Ovary (tissue), 9 donors: ENCODE data around the gene DNAH9. TPM values are rescaled to one million over a fixed set of nuclear protein-coding genes. Genes with fewer than 3 reads are reported as not detected.

Experiments used
- DNase-seq, 5 donors: peaks; one replicate each; pipeline ENCODE4 v3.0.0-alpha.2; 2019 to 2020
- H3K27ac ChIP-seq, 2 donors: fragments of 200-600 bp; one replicate each; pipeline versions ENCODE4 v1.5.1 to v1.8.0; 2019 to 2022
- H3K27me3 ChIP-seq: fragments of 200-600 bp; one replicate; pipeline ENCODE4 v1.8.0; 2022
- H3K36me3 ChIP-seq: fragments of 200-600 bp; sonication (generic); one replicate; pipeline ENCODE4 v1.5.1; 2019
- H3K4me1 ChIP-seq: one replicate; pipeline ENCODE4 v1.8.1; 2013; ENCODE audit warnings: mild to moderate bottlenecking, moderate library complexity; ENCODE audit not compliant: insufficient read depth
- H3K4me3 ChIP-seq: fragments of 200-600 bp; sonication (generic); one replicate; pipeline ENCODE4 v1.5.1; 2017
- H3K9me3 ChIP-seq, 2 donors: fragments of 200-600 bp in 1 of 2; sonication (generic) in 1 of 2; one replicate each; pipeline versions ENCODE4 v1.5.1 to v1.8.1; 2013 to 2019; ENCODE audit warnings: mild to moderate bottlenecking in 1 of 2, moderate library complexity in 1 of 2
- CTCF ChIP-seq, 3 donors: fragments of 450-650 bp in 2 of 3; fragments of 200-600 bp in 1 of 3; IDR thresholded peaks; one replicate each; pipeline versions ENCODE4 v1.5.1 to v1.8.0; 2016 to 2022; ENCODE audit warnings: antibody characterized with exemption in 3 of 3, mild to moderate bottlenecking in 1 of 3
- EP300 ChIP-seq: sonication (generic); formaldehyde crosslinking; IDR thresholded peaks from one replicate; pipeline ENCODE4 v1.6.1; 2017; ENCODE audit warnings: antibody characterized with exemption
- POLR2A ChIP-seq: fragments of 450-650 bp; IDR thresholded peaks from one replicate; pipeline ENCODE4 v1.6.1; 2017; ENCODE audit warnings: antibody characterized with exemption, mild to moderate bottlenecking, moderate library complexity
- WGBS, 3 donors: extraction: QIAGEN DNeasy Blood & Tissue Kit in 1 of 3; methylation state at CpG; one replicate each; pipeline versions ENCODE4 v1.1.5 to v1.1.7; 2013 to 2017; 5-methylcytosine and 5-hydroxymethylcytosine counted together
- intact Hi-C, 4 donors: fragments of 100-400 bp; cut with DNase I; formaldehyde crosslinking; loops; one replicate each; pipeline versions ENCODE4 v1.11.0 to v1.15.1; 2022 to 2023
- polyA plus RNA-seq, 2 donors: library from polyadenylated mRNA; stranded (reverse); fragments of 200-250 nt in 1 of 2; fragments of 350-450 nt in 1 of 2; fragmentation: Illumina TruSeq in 1 of 2; extraction: RNeasy Lipid Tissue Mini Kit (QIAGEN cat#74804) in 1 of 2; gene quantifications; one replicate each; pipeline ENCODE4 v1.2.3, GENCODE V29; 2013 to 2014
- total RNA-seq, 7 donors: library from RNA; depleted of rRNA in 2 of 7; stranded (reverse); fragments of >200 nt in 2 of 7; fragmentation: NEBNext Ultra II Directional in 3 of 7; extraction: Animal tissue kit (Norgen Biotek cat#: 25700) in 3 of 7; gene quantifications; one replicate each; pipeline versions ENCODE4 v1.1.0 to v1.2.4, GENCODE V29; 2016 to 2023
- donor health status: DM: no; HTN: no; CAD: no; lungs with moderate emphysema.
- donor health status: DM: no; HTN: no; CAD: no.
- donor health status: Bipolar disorder and iron deficiency.
- donor health status: DM: yes; HTN: yes; CAD: no.
- donor health status: DM: no; HTN: no; CAD: no.
- donor health status: DM: yes; HTN: yes; CAD: no.

DNAH9 gene
- total and polyA plus RNA-seq, 9 donors: 1.4 to 43.7 (median 3.4) TPM

GRCh38 chr17:11557727-11558452 is 40.4 kb upstream of the DNAH9 start:
- Histone ChIP-seq H3K4me1 (no peaks in the 10 kb centered on the region), H3K27ac (no peak overlapping the region), H3K9me3 (no peaks in the 10 kb centered on the region), H3K36me3 (no peaks in the 10 kb centered on the region), H3K4me3 (no peak overlapping the region), H3K27me3 (no peaks in the 10 kb centered on the region)
- no peak for TF ChIP-seq EP300
- no peak for TF ChIP-seq POLR2A
- no peak for TF ChIP-seq CTCF (IDR thresholded peaks at IDR 0.05)
- peak in 1 of 5 donors; percentile 16 for DNase-seq
- WGBS, 3 donors: 91 to 94% (median 94%) methylated on average over 46 of the region's 46 CpGs
- intact Hi-C loops: loop anchor here in 1 of 4 donors (10.0 kb wide), 1 partner anchor 97 kb away; no protein-coding TSS in a partner anchor

- intact Hi-C loops: loop anchor here in 1 of 4 donors (10.0 kb wide), 1 partner anchor 96 kb away; no protein-coding TSS in a partner anchor
- Histone ChIP-seq H3K4me1 (no peaks in the 10 kb centered on the region), H3K36me3 (no peaks in the 10 kb centered on the region), H3K9me3 (no peaks in the 10 kb centered on the region), H3K27me3 (no peaks in the 10 kb centered on the region), H3K27ac (no peak overlapping the region), H3K4me3 (no peak overlapping the region)
- TF ChIP-seq CTCF (IDR thresholded peaks at IDR 0.05) (no peak), EP300 (no peak), POLR2A (no peak)
- no peak for DNase-seq
- 96 to 98% (median 96%) methylated on average over 10 of the region's 10 CpGs for WGBS, 3 donors
Measured at GRCh38 chr17:11558681-11559234, 39.5 kb upstream of the DNAH9 start.

GRCh38 chr17:11559601-11560000 is 38.7 kb upstream of the DNAH9 start:
- TF ChIP-seq CTCF (IDR thresholded peaks at IDR 0.05): no peak
- TF ChIP-seq EP300: no peak
- no peak for TF ChIP-seq POLR2A
- no peaks in the 10 kb centered on the region for H3K4me1 ChIP-seq
- no peaks in the 10 kb centered on the region for H3K9me3 ChIP-seq
- 89 to 94% (median 89%) methylated on average over 7 of the region's 7 CpGs for WGBS, 3 donors
- H3K4me3 ChIP-seq: no peak overlapping the region
- no peak overlapping the region for H3K27ac ChIP-seq
- intact Hi-C loops: loop anchor here in 1 of 4 donors (10.0 kb wide), 1 partner anchor 95 kb away; no protein-coding TSS in a partner anchor
- no peak for DNase-seq
- no peaks in the 10 kb centered on the region for H3K27me3 ChIP-seq
- H3K36me3 ChIP-seq: no peaks in the 10 kb centered on the region

GRCh38 chr17:11561281-11561680 is 37.0 kb upstream of the DNAH9 start:
- H3K4me1 ChIP-seq: no peaks in the 10 kb centered on the region
- intact Hi-C loops: no loop called here
- TF ChIP-seq CTCF (IDR thresholded peaks at IDR 0.05) (no peak), POLR2A (no peak), EP300 (no peak)
- no peaks in the 10 kb centered on the region for H3K9me3 ChIP-seq
- no peak overlapping the region for H3K27ac ChIP-seq
- WGBS, 3 donors: 77 to 91% (median 86%) methylated on average over 1 of the region's 1 CpG
- H3K27me3 ChIP-seq: no peaks in the 10 kb centered on the region
- DNase-seq: no peak
- H3K36me3 ChIP-seq: no peaks in the 10 kb centered on the region
- H3K4me3 ChIP-seq: no peak overlapping the region
